ENCODE results near the gene DDX3X.
"Not testable (repeated sequence)": the region's sequence is repeated elsewhere in the genome, so short reads cannot be mapped to it uniquely, and the experiment has no call there.

DNA sequence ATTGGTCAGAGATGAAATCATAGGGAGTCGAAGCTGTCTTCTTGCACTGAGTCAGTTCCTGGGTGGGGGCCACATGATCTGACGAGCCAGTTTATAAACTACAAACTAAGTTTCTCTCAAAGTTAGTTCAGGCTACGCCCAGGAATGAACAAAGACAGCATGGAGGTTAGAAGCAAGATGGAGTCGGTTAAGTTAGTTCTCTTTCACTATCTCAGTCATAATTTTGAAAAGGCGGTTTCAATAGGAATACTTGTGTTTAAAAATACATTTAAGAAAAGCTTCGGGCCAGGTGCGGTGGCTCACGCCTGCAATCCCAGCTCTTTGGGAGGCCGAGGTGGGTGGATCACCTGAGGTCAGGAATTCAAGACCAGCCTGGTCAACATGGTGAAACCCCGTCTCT is 77.3 kb downstream of the DDX3X start:
- TF ChIP-seq JUND (IDR thresholded peaks at IDR 0.05; ENCODE audit: low read depth, low read length); POLR2AphosphoS2 (IDR thresholded peaks at IDR 0.05; ENCODE audit: low read depth, low read length); ESRRA (IDR thresholded peaks at IDR 0.05; ENCODE audit: low read length): not testable (repeated sequence)

Data from GM12878 (cell line).